CD14-positive monocyte (primary cell): ENCODE results near the gene GCC2. TPM values are rescaled to one million over a fixed set of nuclear protein-coding genes. Genes with fewer than 3 reads are reported as not detected.
"Not testable (repeated sequence)": the region's sequence is repeated elsewhere in the genome, so short reads cannot be mapped to it uniquely, and the experiment has no call there.

Experiments
- DNase-seq, 3 donors: peaks; one replicate each; pipeline ENCODE4 v3.0.0-alpha.2; 2011 to 2022
- H2AFZ ChIP-seq: 2 replicates; pipeline ENCODE4 v1.6.0; 2012; ENCODE audit warnings: mild to moderate bottlenecking, low read depth, low read length, inconsistent platforms; ENCODE audit not compliant: insufficient read depth, poor library complexity, severe bottlenecking
- H3K27ac ChIP-seq, 2 donors: 1 replicate in 1 of 2; 2 replicates in 1 of 2; pipeline ENCODE4 v1.5.1; 2012 to 2013; ENCODE audit warnings: low read length in 2 of 2, control low read depth in 1 of 2, inconsistent platforms in 1 of 2, low read depth in 1 of 2, mild to moderate bottlenecking in 1 of 2
- H3K27me3 ChIP-seq, 2 donors: one replicate each; pipeline versions ENCODE4 v1.6.0 to v1.6.1; 2011 to 2013; ENCODE audit warnings: low read length in 2 of 2; ENCODE audit not compliant: control insufficient read depth in 2 of 2, insufficient read depth in 2 of 2
- H3K36me3 ChIP-seq, 2 donors: replicated peaks in 1 of 2; 1 replicate in 1 of 2; 2 replicates in 1 of 2; pipeline versions ENCODE4 v1.5.1 to v1.6.1; 2012 to 2013; ENCODE audit warnings: low read length in 2 of 2, control low read depth in 1 of 2, inconsistent platforms in 1 of 2, mild to moderate bottlenecking in 1 of 2; ENCODE audit not compliant: insufficient read depth in 2 of 2, control insufficient read depth in 1 of 2
- H3K4me1 ChIP-seq, 2 donors: 1 replicate in 1 of 2; 2 replicates in 1 of 2; pipeline versions ENCODE4 v1.5.1 to v1.6.1; 2012 to 2013; ENCODE audit warnings: low read length in 2 of 2, control low read depth in 1 of 2, inconsistent platforms in 1 of 2, mild to moderate bottlenecking in 1 of 2, moderate library complexity in 1 of 2; ENCODE audit not compliant: insufficient read depth in 2 of 2, control insufficient read depth in 1 of 2
- H3K4me2 ChIP-seq: replicated peaks from 2 replicates; pipeline ENCODE3; 2012; ENCODE audit warnings: low read length, moderate library complexity, mild to moderate bottlenecking; ENCODE audit not compliant: poor library complexity, severe bottlenecking; ENCODE audit errors: extremely low read depth
- H3K4me3 ChIP-seq, 3 experiments: fragments of 200-600 bp in 1 of 3; sonication (generic) in 1 of 3; replicated peaks in 1 of 3; 1 replicate in 2 of 3; 2 replicates in 1 of 3; pipeline ENCODE4 v1.5.1; 2011 to 2013; ENCODE audit warnings: low read length in 3 of 3, mild to moderate bottlenecking in 3 of 3, control low read depth in 2 of 3, low read depth in 2 of 3, inconsistent platforms in 1 of 3, moderate library complexity in 1 of 3
- H3K79me2 ChIP-seq: 2 replicates; pipeline ENCODE4 v1.6.0; 2012; ENCODE audit warnings: mild to moderate bottlenecking, control low read depth, inconsistent platforms, low read length, moderate library complexity; ENCODE audit not compliant: insufficient read depth
- H3K9ac ChIP-seq: 2 replicates; pipeline ENCODE4 v1.6.0; 2017; ENCODE audit warnings: low read length, mild to moderate bottlenecking; ENCODE audit not compliant: insufficient read depth, poor library complexity, severe bottlenecking
- H3K9me3 ChIP-seq, 2 donors: replicated peaks in 1 of 2; 1 replicate in 1 of 2; 2 replicates in 1 of 2; pipeline versions ENCODE4 v1.5.1 to v1.6.1; 2012 to 2013; ENCODE audit warnings: low read length in 2 of 2, control low read depth in 1 of 2; ENCODE audit not compliant: control insufficient read depth in 1 of 2, insufficient read depth in 1 of 2
- H4K20me1 ChIP-seq: 2 replicates; pipeline ENCODE4 v1.6.0; 2012; ENCODE audit warnings: mild to moderate bottlenecking, low read length, control low read depth, moderate library complexity; ENCODE audit not compliant: insufficient read depth
- H3K27ac Mint-ChIP-seq, 7 donors: one replicate each; pipeline ENCODE4 v1.8.0; 2020; ENCODE audit warnings: mild to moderate bottlenecking in 7 of 7, mixed read lengths in 7 of 7, moderate library complexity in 6 of 7, inconsistent platforms in 2 of 7
- H3K27me3 Mint-ChIP-seq, 3 donors: one replicate each; pipeline ENCODE4 v1.8.0; 2021 to 2022; ENCODE audit warnings: low read depth in 3 of 3, mild to moderate bottlenecking in 3 of 3, mixed read lengths in 3 of 3, moderate library complexity in 3 of 3, inconsistent platforms in 1 of 3
- H3K36me3 Mint-ChIP-seq, 2 donors: one replicate each; pipeline ENCODE4 v1.8.0; 2020; ENCODE audit warnings: mixed read lengths in 2 of 2, inconsistent platforms in 1 of 2, mild to moderate bottlenecking in 1 of 2
- H3K4me1 Mint-ChIP-seq: one replicate; pipeline ENCODE4 v1.8.0; 2020; ENCODE audit warnings: mild to moderate bottlenecking, mixed read lengths
- H3K4me3 Mint-ChIP-seq, 2 donors: one replicate each; pipeline ENCODE4 v1.8.0; 2020; ENCODE audit warnings: mild to moderate bottlenecking in 2 of 2, mixed read lengths in 2 of 2, moderate library complexity in 1 of 2
- H3K9me3 Mint-ChIP-seq, 7 donors: one replicate each; pipeline ENCODE4 v1.8.0; 2020 to 2022; ENCODE audit warnings: mixed read lengths in 7 of 7, mild to moderate bottlenecking in 6 of 7, moderate library complexity in 6 of 7, inconsistent platforms in 2 of 7
- WGBS: methylation state at CpG from one replicate; pipeline ENCODE4 v1.1.5; 2013; ENCODE audit warnings: missing lambda C conversion rate; ENCODE audit not compliant: insufficient coverage; 5-methylcytosine and 5-hydroxymethylcytosine counted together
- intact Hi-C, 2 donors: fragments of 100-400 bp; cut with micrococcal nuclease; formaldehyde crosslinking; loops; one replicate each; pipeline versions ENCODE4 v1.15.0 to v1.15.1; 2023
- polyA plus RNA-seq, 3 donors: library from polyadenylated mRNA; depleted of rRNA in 1 of 3; unstranded in 2 of 3; stranded (reverse) in 1 of 3; fragments of 300-500 nt in 2 of 3; fragments of >200 nt in 1 of 3; fragmentation: Illumina TruSeq in 2 of 3; gene quantifications; 1 replicate in 2 of 3; 2 replicates in 1 of 3; pipeline ENCODE4 v1.2.3, GENCODE V29; 2012 to 2021

GCC2 gene
- polyA plus RNA-seq, 3 donors, result 6.0 to 13.7 (median 6.6) TPM

- peaks cover 9 to 21% of the 10 kb centered on the region in 2 donors for H3K36me3 ChIP-seq
- H3K27me3 Mint-ChIP-seq, intact Hi-C loops, H3K9ac ChIP-seq, H3K27ac Mint-ChIP-seq, H3K4me1 ChIP-seq, H3K27me3 ChIP-seq, H3K4me3 Mint-ChIP-seq, H3K79me2 ChIP-seq, H3K9me3 Mint-ChIP-seq, H3K9me3 ChIP-seq, H3K27ac ChIP-seq, H3K4me3 ChIP-seq, H3K4me2 ChIP-seq, H3K4me1 Mint-ChIP-seq, H4K20me1 ChIP-seq, H2AFZ ChIP-seq, DNase-seq: not testable (repeated sequence)
- peaks cover 43 to 46% of the 10 kb centered on the region in 2 donors for H3K36me3 Mint-ChIP-seq
- WGBS, result no CpG with 5 or more reads among the region's 4 CpGs
Measured at GRCh38 chr2:108507620-108508019, 58.6 kb downstream of the GCC2 start.

- H3K4me2 ChIP-seq, H3K4me3 Mint-ChIP-seq, H3K4me1 ChIP-seq, H3K9me3 ChIP-seq, H3K27ac ChIP-seq, intact Hi-C loops, H3K9me3 Mint-ChIP-seq, H3K79me2 ChIP-seq, H3K27ac Mint-ChIP-seq, H3K4me3 ChIP-seq, DNase-seq, H3K9ac ChIP-seq, H3K27me3 Mint-ChIP-seq, H3K4me1 Mint-ChIP-seq, H4K20me1 ChIP-seq, H2AFZ ChIP-seq, H3K36me3 ChIP-seq, H3K27me3 ChIP-seq: not testable (repeated sequence)
- peaks cover 14 to 16% of the 10 kb centered on the region in 2 donors for H3K36me3 Mint-ChIP-seq
- WGBS, result no CpG with 5 or more reads among the region's 3 CpGs
Measured at GRCh38 chr2:108512431-108512830, 63.4 kb downstream of the GCC2 start.

- WGBS, result no CpG with 5 or more reads among the region's 2 CpGs
- H3K4me3 Mint-ChIP-seq, H3K27ac ChIP-seq, H3K9ac ChIP-seq, H3K4me2 ChIP-seq, H3K4me3 ChIP-seq, H3K36me3 Mint-ChIP-seq, H3K27me3 ChIP-seq, H4K20me1 ChIP-seq, H3K27me3 Mint-ChIP-seq, DNase-seq, H3K4me1 ChIP-seq, H3K79me2 ChIP-seq, H3K36me3 ChIP-seq, H2AFZ ChIP-seq, H3K9me3 ChIP-seq, intact Hi-C loops, H3K4me1 Mint-ChIP-seq, H3K27ac Mint-ChIP-seq: not testable (repeated sequence)
- peaks cover 3 to 19% (median 8%) of the 10 kb centered on the region in 7 donors for H3K9me3 Mint-ChIP-seq
Measured at GRCh38 chr2:108514478-108514877, 65.5 kb downstream of the GCC2 start.

GRCh38 chr2:108524688-108525087 lies 75.7 kb downstream of the GCC2 start:
- H4K20me1 ChIP-seq, H2AFZ ChIP-seq, H3K27ac ChIP-seq, H3K4me2 ChIP-seq, DNase-seq, H3K4me1 ChIP-seq, H3K9ac ChIP-seq, H3K36me3 Mint-ChIP-seq, H3K9me3 Mint-ChIP-seq, H3K79me2 ChIP-seq, H3K4me1 Mint-ChIP-seq, intact Hi-C loops, H3K9me3 ChIP-seq, H3K27me3 Mint-ChIP-seq, H3K27me3 ChIP-seq, H3K4me3 ChIP-seq, H3K36me3 ChIP-seq, H3K4me3 Mint-ChIP-seq: not testable (repeated sequence)
- no CpG with 5 or more reads among the region's 6 CpGs for WGBS
- H3K27ac Mint-ChIP-seq, result peak overlapping the region in 1 of 7 donors; percentile 5
